ENCODE data around the gene CFI.
A peak's percentile ranks its signal among the peaks of the same experiment; 100 is the strongest.

- TF ChIP-seq CTCF (IDR thresholded peaks at IDR 0.05) (peak; percentile 72), EZH2 (IDR thresholded peaks at IDR 0.05; ENCODE audit: borderline replicate concordance, insufficient read depth, low read depth, low read length, poor library complexity, severe bottlenecking) (no peak)
Measured at GRCh38 chr4:109702950-109703663, 98.7 kb downstream of the CFI start, which contains the start of gene CASP6.
